RPMI8226 (cell line): ENCODE results near the gene AFG1L.
"Not testable (repeated sequence)": the region's sequence is repeated elsewhere in the genome, so short reads cannot be mapped to it uniquely, and the experiment has no call there.

Experiments
- DNase-seq: peaks from one replicate; pipeline ENCODE4 v3.0.0-alpha.2; 2015

The AFG1L gene

GRCh38 chr6:108419934-108420609, 125.2 kb downstream of the AFG1L start:
- no peak for DNase-seq

GRCh38 chr6:108421366-108421765, 126.5 kb downstream of the AFG1L start:
- DNase-seq, result no peak

GRCh38 chr6:108423982-108424705, 129.3 kb downstream of the AFG1L start:
- no peak for DNase-seq

- no peak for DNase-seq
These were observed 130.6 kb downstream of the AFG1L start for GRCh38 chr6:108425428-108425827.

- DNase-seq, result no peak
These were observed 137.3 kb downstream of the AFG1L start for GRCh38 chr6:108432143-108432542.

- no peak for DNase-seq
These were observed 137.9 kb downstream of the AFG1L start for GRCh38 chr6:108432792-108433191.

GRCh38 chr6:108434222-108434621, 139.4 kb downstream of the AFG1L start:
- DNase-seq, result no peak

- DNase-seq, result no peak
These were observed 140.5 kb downstream of the AFG1L start for GRCh38 chr6:108435391-108435790.

- DNase-seq, result no peak
These were observed 141.9 kb downstream of the AFG1L start for GRCh38 chr6:108436771-108437170.

- no peak for DNase-seq
These were observed 143.0 kb downstream of the AFG1L start for GRCh38 chr6:108437821-108438220.

- DNase-seq, result no peak
These were observed 144.1 kb downstream of the AFG1L start for GRCh38 chr6:108438918-108439317.

- no peak for DNase-seq
These were observed 146.3 kb downstream of the AFG1L start for GRCh38 chr6:108441141-108441540.

- no peak for DNase-seq
These were observed 148.1 kb downstream of the AFG1L start for GRCh38 chr6:108442770-108443520.

- no peak for DNase-seq
These were observed 151.8 kb downstream of the AFG1L start for GRCh38 chr6:108446629-108447150.

- no peak for DNase-seq
These were observed 153.6 kb downstream of the AFG1L start for GRCh38 chr6:108448481-108448880.

GRCh38 chr6:108449717-108450116, 154.9 kb downstream of the AFG1L start:
- not testable (repeated sequence) for DNase-seq

- DNase-seq, result no peak
These were observed 157.0 kb downstream of the AFG1L start for GRCh38 chr6:108451816-108452215.

GRCh38 chr6:108452711-108453195, 157.9 kb downstream of the AFG1L start:
- no peak for DNase-seq

- DNase-seq, result peak; percentile 28
These were observed 158.8 kb downstream of the AFG1L start for GRCh38 chr6:108453601-108454185.

- DNase-seq, result no peak
These were observed 159.5 kb downstream of the AFG1L start for GRCh38 chr6:108454356-108454755.

GRCh38 chr6:108455688-108456087, 160.8 kb downstream of the AFG1L start:
- DNase-seq, result no peak

- DNase-seq, result no peak
These were observed 168.9 kb downstream of the AFG1L start for GRCh38 chr6:108463784-108464183.
